Keratinocyte (primary cell): ENCODE measurements around the gene LACC1. TPM values are rescaled to one million over a fixed set of nuclear protein-coding genes. Genes with fewer than 3 reads are reported as not detected.

Experiments
- DNase-seq: peaks from one replicate; pipeline ENCODE4 v3.0.0-alpha.2; 2011; ENCODE audit warnings: low read depth, missing footprints, low spot score
- FAIRE-seq: peaks from 2 replicates; lab custom pipeline; 2011; peaks lifted over from hg19 to GRCh38; lab: Jason Lieb, UNC
- H2AFZ ChIP-seq: 2 replicates; pipeline ENCODE4 v1.6.0; 2012; ENCODE audit warnings: low read length, control low read depth, inconsistent platforms; ENCODE audit not compliant: control insufficient read depth
- H3K27ac ChIP-seq: 2 replicates; pipeline ENCODE4 v1.5.1; 2011; ENCODE audit warnings: low read length; ENCODE audit not compliant: control insufficient read depth, insufficient read depth
- H3K27me3 ChIP-seq: 3 replicates; pipeline ENCODE4 v1.6.0; 2011; ENCODE audit warnings: low read length; ENCODE audit not compliant: control insufficient read depth, insufficient read depth; ENCODE audit errors: extremely low read depth
- H3K36me3 ChIP-seq, 2 experiments: 2 replicates in 1 of 2; 3 replicates in 1 of 2; pipeline ENCODE4 v1.5.1; 2011; ENCODE audit warnings: low read length in 2 of 2, mild to moderate bottlenecking in 1 of 2; ENCODE audit not compliant: control insufficient read depth in 2 of 2, insufficient read depth in 2 of 2; ENCODE audit errors: extremely low read depth in 1 of 2
- H3K4me1 ChIP-seq: 3 replicates; pipeline ENCODE4 v1.5.1; 2011; ENCODE audit warnings: low read length; ENCODE audit not compliant: control insufficient read depth, insufficient read depth; ENCODE audit errors: extremely low read depth
- H3K4me2 ChIP-seq: 3 replicates; pipeline ENCODE4 v1.6.0; 2011; ENCODE audit warnings: low read depth, low read length; ENCODE audit not compliant: control insufficient read depth, insufficient read depth; ENCODE audit errors: extremely low read depth
- H3K4me3 ChIP-seq, 3 experiments: fragments of 200-600 bp in 1 of 3; sonication (generic) in 1 of 3; 2 replicates in 2 of 3; 3 replicates in 1 of 3; pipeline ENCODE4 v1.5.1; 2011 to 2016; ENCODE audit warnings: low read length in 3 of 3, mild to moderate bottlenecking in 3 of 3, control low read depth in 2 of 3, inconsistent platforms in 1 of 3, low read depth in 1 of 3, mixed read lengths in 1 of 3, mixed run types in 1 of 3, moderate library complexity in 1 of 3; ENCODE audit not compliant: control insufficient read depth in 2 of 3, insufficient read depth in 2 of 3; ENCODE audit errors: extremely low read depth in 1 of 3
- H3K79me2 ChIP-seq: 2 replicates; pipeline ENCODE4 v1.6.0; 2012; ENCODE audit warnings: low read length; ENCODE audit not compliant: control insufficient read depth, insufficient read depth
- H3K9ac ChIP-seq: 3 replicates; pipeline ENCODE4 v1.6.0; 2011; ENCODE audit warnings: low read length; ENCODE audit not compliant: control insufficient read depth, insufficient read depth; ENCODE audit errors: extremely low read depth
- H3K9me1 ChIP-seq: 3 replicates; pipeline ENCODE4 v1.6.0; 2011; ENCODE audit warnings: low read length; ENCODE audit not compliant: control insufficient read depth, insufficient read depth; ENCODE audit errors: extremely low read depth
- H3K9me3 ChIP-seq: 2 replicates; pipeline ENCODE4 v1.5.1; 2012; ENCODE audit warnings: low read depth, low read length; ENCODE audit not compliant: control insufficient read depth
- H4K20me1 ChIP-seq: 3 replicates; pipeline ENCODE4 v1.6.0; 2011; ENCODE audit warnings: low read length; ENCODE audit not compliant: control insufficient read depth, insufficient read depth; ENCODE audit errors: extremely low read depth
- CTCF ChIP-seq, 3 experiments: IDR thresholded peaks in 1 of 3; conservative IDR thresholded peaks in 1 of 3; optimal IDR thresholded peaks in 1 of 3; 2 replicates in 2 of 3; 3 replicates in 1 of 3; pipeline versions ENCODE3 to v1.5.1; 2011; ENCODE audit warnings: low read length in 3 of 3, mild to moderate bottlenecking in 3 of 3, moderate library complexity in 2 of 3, control low read depth in 1 of 3, inconsistent platforms in 1 of 3; ENCODE audit not compliant: insufficient read depth in 2 of 3; ENCODE audit errors: extremely low read depth in 1 of 3
- EZH2 ChIP-seq: IDR thresholded peaks from one replicate; pipeline ENCODE4 v1.6.1; 2012; ENCODE audit warnings: inconsistent platforms, mild to moderate bottlenecking, low read length, moderate library complexity
- dilution Hi-C: fragments of 300-500 bp; cut with MboI; formaldehyde crosslinking; loops from one replicate; pipeline ENCODE4 v1.7.0; 2020; ENCODE audit warnings: low sequenced_read_pairs; ENCODE audit not compliant: extremely low pct_ligation_motif_present
- polyA minus RNA-seq, 3 experiments: library from RNA; depleted of rRNA, polyadenylated mRNA; stranded (reverse); fragments of >200 nt; gene quantifications; 1 replicate in 1 of 3; 2 replicates in 1 of 3; 3 replicates in 1 of 3; pipeline ENCODE4 v1.2.3, GENCODE V29; 2011
- polyA plus RNA-seq, 5 experiments: library from polyadenylated mRNA; depleted of rRNA in 3 of 5; stranded (reverse) in 3 of 5; stranded (forward) in 1 of 5; unstranded in 1 of 5; fragments of >200 nt; gene quantifications; 1 replicate in 1 of 5; 2 replicates in 3 of 5; 3 replicates in 1 of 5; pipeline versions ENCODE4 v1.2.1 to v1.2.3, GENCODE V29; 2011 to 2012; ENCODE audit warnings: missing spikeins in 2 of 5, low read depth in 1 of 5, low replicate concordance in 1 of 5

Gene LACC1
- polyA plus RNA-seq (3.7 to 6.5 TPM (median 5.5 TPM) in 3 replicates), polyA minus RNA-seq (0.26 to 2.7 TPM (median 2.6 TPM) in 3 replicates)
- 7.6 TPM for polyA plus RNA-seq (2011; ENCODE audit: low read depth)
- 4.6 and 8.2 TPM in 2 replicates for polyA plus RNA-seq (2011; cell fraction: cytosol; rRNA removed)
- 8.1 and 9.2 TPM in 2 replicates for polyA plus RNA-seq (2011; cell fraction: nucleus; rRNA removed)
- polyA plus RNA-seq (2012; ENCODE audit: low replicate concordance), result 3.5 and 5.8 TPM in 2 replicates
- 2.9 TPM for polyA minus RNA-seq (2011; cell fraction: cytosol; rRNA and poly(A)+ RNA removed)
- polyA minus RNA-seq (2011; cell fraction: nucleus; rRNA and poly(A)+ RNA removed), result 2.5 and 5.7 TPM in 2 replicates

- H3K79me2 ChIP-seq, result no peaks in the 10 kb centered on the region
- H3K36me3 ChIP-seq, result no peaks in the 10 kb centered on the region
- H3K4me3 ChIP-seq, result peak within 1 kb of the TSS; percentile 70 to 88 (median 74)
- peak within 1 kb of the TSS; percentile 96 for H2AFZ ChIP-seq
- peaks cover 18% of the 10 kb centered on the region for H3K4me1 ChIP-seq
- H4K20me1 ChIP-seq, result no peaks in the 10 kb centered on the region
- no peaks in the 10 kb centered on the region for H3K27me3 ChIP-seq
- TF ChIP-seq CTCF (optimal IDR thresholded peaks at IDR 0.05 in 1 of 3, IDR thresholded peaks at IDR 0.05 in 1 of 3, conservative IDR thresholded peaks at IDR 0.05 in 1 of 3; ENCODE audit: extremely low read depth in 1 of 3, insufficient read depth in 2 of 3, low read length in 3 of 3), result no peak
- peak within 1 kb of the TSS; percentile 84 for H3K27ac ChIP-seq
- FAIRE-seq (no peak), DNase-seq (no peak)
- H3K9me1 ChIP-seq, result no peaks in the 10 kb centered on the region
- peak within 1 kb of the TSS; percentile 91 for H3K9ac ChIP-seq
- H3K9me3 ChIP-seq, result no peaks in the 10 kb centered on the region
- H3K4me2 ChIP-seq, result peak within 1 kb of the TSS; percentile 94
- dilution Hi-C loops, result no loop called here
Observed at GRCh38 chr13:43879755-43880181, at the start of gene LACC1. Gene LACC1 (plus strand): TSS chr13:43879904. CDS start chr13:43880986, 1,082 bp downstream.

GRCh38 chr13:43830497-43830881 is 49.2 kb upstream of the LACC1 start:
- H3K4me2 ChIP-seq, result peak overlapping the region; percentile 49

More at GRCh38 chr13:43830497-43830881, 49.2 kb upstream of the LACC1 start:
- Histone ChIP-seq H3K36me3 (no peaks in the 10 kb centered on the region), H3K27ac (peak overlapping the region; percentile 37), H3K9ac (peak overlapping the region; percentile 3), H3K27me3 (no peaks in the 10 kb centered on the region), H3K4me1 (peaks cover 10% of the 10 kb centered on the region), H3K4me3 (peak overlapping the region in 1 of 3 experiments; percentile 30), H3K79me2 (no peaks in the 10 kb centered on the region), H3K9me3 (no peaks in the 10 kb centered on the region), H4K20me1 (no peaks in the 10 kb centered on the region), H2AFZ (peak overlapping the region; percentile 17), H3K9me1 (no peaks in the 10 kb centered on the region)
- FAIRE-seq (peak; percentile 71), DNase-seq (no peak)
- TF ChIP-seq CTCF (optimal IDR thresholded peaks at IDR 0.05 in 1 of 3, IDR thresholded peaks at IDR 0.05 in 1 of 3, conservative IDR thresholded peaks at IDR 0.05 in 1 of 3; ENCODE audit: extremely low read depth in 1 of 3, insufficient read depth in 2 of 3, low read length in 3 of 3) (no peak), EZH2 (no peak)
- dilution Hi-C loops, result no loop called here
